ENCODE results near the gene SLC12A7. TPM values are rescaled to one million over a fixed set of nuclear protein-coding genes. Genes with fewer than 3 reads are reported as not detected.

The SLC12A7 gene
- total RNA-seq, 2 donors from 2014 or later = 58.9 to 61.6 TPM

DNA sequence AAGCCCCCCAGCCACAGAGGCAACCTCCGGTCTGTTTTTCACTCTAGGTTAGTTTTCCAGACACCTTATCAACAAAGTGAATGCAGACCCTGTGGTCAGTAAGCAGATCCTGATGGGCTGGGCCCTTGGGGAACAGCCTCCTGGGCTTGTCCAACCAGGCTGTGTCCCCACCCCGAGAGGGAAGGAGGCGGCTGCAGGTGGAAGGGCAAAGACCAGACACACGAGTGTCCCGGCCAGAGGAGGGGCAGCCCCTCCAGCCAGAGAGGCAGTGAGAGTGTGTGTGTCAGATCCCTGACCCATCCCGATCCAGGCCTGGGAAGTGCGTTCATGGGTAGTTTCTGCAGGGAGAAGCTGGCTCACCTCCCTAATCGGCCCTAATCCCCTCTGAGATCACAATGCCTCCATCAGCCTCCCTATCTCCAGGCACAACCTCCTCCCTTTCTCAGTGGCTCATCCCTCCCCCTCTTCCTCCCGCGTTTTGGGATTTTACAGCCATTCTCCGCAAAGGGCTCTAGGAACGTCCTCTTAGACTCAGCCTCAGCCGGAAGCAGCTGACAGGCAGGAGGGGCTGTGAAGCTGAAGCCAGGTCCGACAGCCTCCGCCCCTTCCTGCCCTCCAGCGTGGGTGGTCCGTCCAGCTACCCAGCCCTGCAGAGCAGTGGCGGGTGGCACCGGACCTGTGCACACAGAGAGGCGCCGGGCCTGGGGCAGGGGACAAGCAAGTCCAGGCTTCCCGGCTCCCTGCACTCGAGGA is 9.7 kb downstream of the SLC12A7 start:
- no peaks in the 10 kb centered on the region for H3K36me3 Mint-ChIP-seq (ENCODE audit: low read depth)
- H3K9me3 Mint-ChIP-seq = no peaks in the 10 kb centered on the region
- no peaks in the 10 kb centered on the region for H3K9me3 ChIP-seq (ENCODE audit: control insufficient read depth, low read length)
- H3K27me3 Mint-ChIP-seq (ENCODE audit: insufficient read depth) = no peaks in the 10 kb centered on the region
- H3K27ac Mint-ChIP-seq = peak overlapping the region; percentile 93
- TF ChIP-seq, protein P1, sequence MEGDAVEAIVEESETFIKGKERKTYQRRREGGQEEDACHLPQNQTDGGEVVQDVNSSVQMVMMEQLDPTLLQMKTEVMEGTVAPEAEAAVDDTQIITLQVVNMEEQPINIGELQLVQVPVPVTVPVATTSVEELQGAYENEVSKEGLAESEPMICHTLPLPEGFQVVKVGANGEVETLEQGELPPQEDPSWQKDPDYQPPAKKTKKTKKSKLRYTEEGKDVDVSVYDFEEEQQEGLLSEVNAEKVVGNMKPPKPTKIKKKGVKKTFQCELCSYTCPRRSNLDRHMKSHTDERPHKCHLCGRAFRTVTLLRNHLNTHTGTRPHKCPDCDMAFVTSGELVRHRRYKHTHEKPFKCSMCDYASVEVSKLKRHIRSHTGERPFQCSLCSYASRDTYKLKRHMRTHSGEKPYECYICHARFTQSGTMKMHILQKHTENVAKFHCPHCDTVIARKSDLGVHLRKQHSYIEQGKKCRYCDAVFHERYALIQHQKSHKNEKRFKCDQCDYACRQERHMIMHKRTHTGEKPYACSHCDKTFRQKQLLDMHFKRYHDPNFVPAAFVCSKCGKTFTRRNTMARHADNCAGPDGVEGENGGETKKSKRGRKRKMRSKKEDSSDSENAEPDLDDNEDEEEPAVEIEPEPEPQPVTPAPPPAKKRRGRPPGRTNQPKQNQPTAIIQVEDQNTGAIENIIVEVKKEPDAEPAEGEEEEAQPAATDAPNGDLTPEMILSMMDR (conservative IDR thresholded peaks at IDR 0.05) = no peak
- H3K27me3 ChIP-seq (ENCODE audit: control insufficient read depth, insufficient read depth, low read length, poor library complexity, severe bottlenecking) = no peaks in the 10 kb centered on the region
- H3K27ac ChIP-seq (ENCODE audit: low read depth, low read length) = peak overlapping the region; percentile 61
- peaks cover 33% of the 10 kb centered on the region for H3K4me1 ChIP-seq (ENCODE audit: control insufficient read depth, insufficient read depth, low read length)
- H3K9ac ChIP-seq (ENCODE audit: extremely low read depth, low read length, poor library complexity, severe bottlenecking) = peak overlapping the region; percentile 69
- peaks cover 45% of the 10 kb centered on the region for H3K4me1 Mint-ChIP-seq
- peaks cover 4% of the 10 kb centered on the region for H3K36me3 ChIP-seq (ENCODE audit: control insufficient read depth, insufficient read depth, low read length)
- peak overlapping the region; percentile 47 for H3K4me3 Mint-ChIP-seq
- peak; percentile 78 for DNase-seq
- peak overlapping the region; percentile 69 for H3K4me3 ChIP-seq (ENCODE audit: low read length)
- 33% methylated on average over 23 of the region's 23 CpGs; no CpG with 5 or more reads in 1 of the 2 experiments for WGBS, 2 experiments (ENCODE audit: insufficient coverage in 1 of 2, insufficient read length in 1 of 2)

DNA sequence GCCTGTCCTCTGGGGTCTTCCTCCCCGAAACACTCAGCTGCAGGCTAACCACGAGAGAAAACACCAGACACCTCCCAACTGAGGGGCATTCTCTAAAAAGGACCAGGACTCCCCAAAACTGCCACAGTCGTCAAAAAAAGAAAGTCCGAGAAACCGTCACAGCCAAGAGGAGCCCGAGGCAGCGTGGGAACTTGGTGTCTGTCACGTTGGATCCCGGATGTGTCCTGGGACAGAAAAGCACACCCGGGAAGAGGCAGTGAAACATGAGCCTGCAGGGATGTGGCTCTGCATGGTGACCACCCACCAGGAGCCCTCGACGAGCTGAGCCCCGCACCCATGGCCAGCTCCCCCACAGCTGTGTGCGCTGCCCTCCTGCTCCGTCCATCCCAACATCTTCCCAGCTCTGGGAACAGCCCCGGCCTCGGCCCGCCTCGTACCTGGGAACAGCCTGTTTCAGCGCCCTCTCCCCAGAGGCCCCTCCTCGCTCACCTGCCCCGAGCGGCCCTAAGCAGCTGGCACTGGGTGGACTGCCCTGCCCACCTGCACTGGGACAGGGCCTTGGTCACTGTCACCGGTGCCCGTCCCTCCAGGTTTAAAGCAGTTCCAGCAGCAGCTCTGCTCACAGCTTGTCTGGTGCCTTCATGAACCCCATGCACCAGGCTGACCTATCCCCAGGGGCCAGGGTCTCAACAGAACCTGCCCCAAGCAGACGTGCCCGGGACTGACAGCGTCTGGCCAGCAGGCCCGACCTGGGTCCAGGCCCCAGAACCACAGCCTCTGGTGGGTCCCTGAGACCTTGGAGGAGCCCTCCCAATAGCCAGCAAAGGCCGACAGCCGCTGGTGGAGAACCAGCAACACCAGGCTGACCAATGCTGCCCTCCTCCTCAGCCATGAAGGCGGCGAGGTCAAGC is 10.9 kb downstream of the SLC12A7 start:
- Mint-ChIP-seq H3K4me3 (no peak overlapping the region), H3K4me1 (peaks cover 43% of the 10 kb centered on the region), H3K27me3 (ENCODE audit: insufficient read depth) (no peaks in the 10 kb centered on the region), H3K9me3 (no peaks in the 10 kb centered on the region), H3K27ac (peak overlapping the region; percentile 93), H3K36me3 (ENCODE audit: low read depth) (peaks cover 3% of the 10 kb centered on the region)
- TF ChIP-seq, protein P1 (conservative IDR thresholded peaks at IDR 0.05) = no peak
- Histone ChIP-seq H3K9ac (ENCODE audit: extremely low read depth, low read length, poor library complexity, severe bottlenecking) (peak overlapping the region; percentile 69), H3K4me3 (ENCODE audit: low read length) (no peak overlapping the region), H3K27me3 (ENCODE audit: control insufficient read depth, insufficient read depth, low read length, poor library complexity, severe bottlenecking) (no peaks in the 10 kb centered on the region), H3K9me3 (ENCODE audit: control insufficient read depth, low read length) (no peaks in the 10 kb centered on the region), H3K27ac (ENCODE audit: low read depth, low read length) (peak overlapping the region; percentile 66), H3K4me1 (ENCODE audit: control insufficient read depth, insufficient read depth, low read length) (peaks cover 31% of the 10 kb centered on the region), H3K36me3 (ENCODE audit: control insufficient read depth, insufficient read depth, low read length) (no peaks in the 10 kb centered on the region)
- DNase-seq = peak; percentile 63
- WGBS, 2 experiments (ENCODE audit: insufficient coverage in 1 of 2, insufficient read length in 1 of 2) = 74 to 82% methylated on average over 22 to 33 of the region's 33 CpGs

DNA sequence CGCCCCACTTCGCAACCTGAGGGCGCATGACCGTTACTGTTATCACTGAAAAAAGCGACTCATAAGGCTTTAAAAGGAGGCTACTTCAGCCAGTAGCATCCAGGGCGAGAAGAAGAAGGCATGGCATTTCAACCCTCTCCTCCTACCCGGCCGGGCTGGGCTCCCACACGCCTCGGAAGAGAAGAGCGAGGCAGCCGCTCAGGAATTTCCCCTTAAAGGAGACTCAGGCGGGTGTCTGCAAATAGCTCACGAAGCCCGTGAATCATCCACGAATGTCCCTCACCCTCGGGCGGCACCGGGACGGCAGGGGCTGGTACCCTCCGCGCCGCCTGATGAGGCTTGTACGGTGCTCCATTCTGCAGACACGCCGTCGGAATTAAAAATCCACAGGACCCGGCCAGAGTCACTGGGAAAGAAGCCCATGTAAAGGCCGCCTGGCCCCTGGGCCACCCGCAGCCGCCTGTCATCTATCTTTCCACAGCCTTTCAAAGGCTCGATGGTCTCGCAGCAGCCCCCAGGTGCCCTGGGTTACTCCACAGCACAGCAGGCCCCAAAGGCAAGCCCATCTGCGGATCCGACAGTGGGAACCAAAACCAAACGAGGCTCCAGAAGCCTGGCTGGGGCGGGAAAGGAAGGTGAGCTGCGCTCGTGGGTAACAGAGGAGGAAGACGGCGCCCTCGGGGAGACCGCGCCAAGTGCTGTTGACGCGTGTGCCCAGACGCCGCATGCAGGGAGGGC is 11.8 kb downstream of the SLC12A7 start:
- H3K4me3 Mint-ChIP-seq = no peak overlapping the region

More for the DNA sequence above, 11.8 kb downstream of the SLC12A7 start:
- H3K27me3 Mint-ChIP-seq (ENCODE audit: insufficient read depth) = no peaks in the 10 kb centered on the region
- H3K27ac ChIP-seq (ENCODE audit: low read depth, low read length) = peak overlapping the region; percentile 66
- H3K4me1 ChIP-seq (ENCODE audit: control insufficient read depth, insufficient read depth, low read length) = peaks cover 24% of the 10 kb centered on the region
- H3K9me3 Mint-ChIP-seq = no peaks in the 10 kb centered on the region
- peaks cover 40% of the 10 kb centered on the region for H3K4me1 Mint-ChIP-seq
- TF ChIP-seq, protein P1 (conservative IDR thresholded peaks at IDR 0.05) = no peak
- H3K27ac Mint-ChIP-seq = peak overlapping the region; percentile 93
- H3K9me3 ChIP-seq (ENCODE audit: control insufficient read depth, low read length) = no peaks in the 10 kb centered on the region
- H3K36me3 ChIP-seq (ENCODE audit: control insufficient read depth, insufficient read depth, low read length) = no peaks in the 10 kb centered on the region
- no peak overlapping the region for H3K9ac ChIP-seq (ENCODE audit: extremely low read depth, low read length, poor library complexity, severe bottlenecking)
- WGBS, 2 experiments (ENCODE audit: insufficient coverage in 1 of 2, insufficient read length in 1 of 2) = 64 to 86% methylated on average over 35 to 48 of the region's 48 CpGs
- peak; percentile 72 for DNase-seq
- H3K36me3 Mint-ChIP-seq (ENCODE audit: low read depth) = peaks cover 5% of the 10 kb centered on the region
- no peaks in the 10 kb centered on the region for H3K27me3 ChIP-seq (ENCODE audit: control insufficient read depth, insufficient read depth, low read length, poor library complexity, severe bottlenecking)
- H3K4me3 ChIP-seq (ENCODE audit: low read length) = no peak overlapping the region

Data from endodermal cell (in vitro differentiated cells).